NOMO-1 (cell line): ENCODE results near the gene CEMP1.

Experiments used
- DNase-seq, 2 experiments: peaks; one replicate each; lab custom pipeline; 2025; ENCODE audit not compliant: unreplicated experiment in 2 of 2; lab: John Stamatoyannopoulos, UW

The CEMP1 gene

GRCh38 chr16:2520784-2521531 is 10.2 kb downstream of the CEMP1 start:
- peak; percentile 12 to 31 for DNase-seq

GRCh38 chr16:2520097-2520783 is 11.0 kb downstream of the CEMP1 start, which contains the start of gene AMDHD2:
AMDHD2 (plus strand) TSS chr16:2520371; CDS start chr16:2520459, 88 bp downstream.
- peak; percentile 91 to 97 for DNase-seq

- no peak for DNase-seq
Measured at GRCh38 chr16:2519711-2520080, 11.5 kb downstream of the CEMP1 start.

GRCh38 chr16:2518823-2519710 is 12.1 kb downstream of the CEMP1 start:
- no peak for DNase-seq

- DNase-seq: no peak
Measured at GRCh38 chr16:2517954-2518605, 13.1 kb downstream of the CEMP1 start.

- peak; percentile 84 to 91 for DNase-seq
Measured at GRCh38 chr16:2516391-2517240, 14.6 kb downstream of the CEMP1 start.

- DNase-seq: peak; percentile 28 to 49
Measured at GRCh38 chr16:2515180-2515851, 15.9 kb downstream of the CEMP1 start.

GRCh38 chr16:2514333-2515179 is 16.7 kb downstream of the CEMP1 start:
- DNase-seq: peak; percentile 4 to 10

GRCh38 chr16:2513405-2514332 is 17.5 kb downstream of the CEMP1 start, which contains the start of gene ATP6V0C:
ATP6V0C (plus strand) TSS chr16:2513952; CDS start chr16:2514104, 152 bp downstream.
- peak; percentile 76 to 90 for DNase-seq

GRCh38 chr16:2512735-2513404 is 18.3 kb downstream of the CEMP1 start:
- no peak for DNase-seq

GRCh38 chr16:2511996-2512734 is 19.0 kb downstream of the CEMP1 start:
- DNase-seq: no peak

GRCh38 chr16:2511128-2511800 is 19.9 kb downstream of the CEMP1 start:
- no peak for DNase-seq

- DNase-seq: no peak
Measured at GRCh38 chr16:2508722-2509400, 22.3 kb downstream of the CEMP1 start.

GRCh38 chr16:2507665-2508064 is 23.5 kb downstream of the CEMP1 start:
- peak; percentile 58 to 77 for DNase-seq
